K562 (cell line): ENCODE data around the gene FST. TPM values are rescaled to one million over a fixed set of nuclear protein-coding genes. Genes with fewer than 3 reads are reported as not detected.

Experiments used
- ATAC-seq: fragments of 200-7000 bp; cut with Tn5 transposase; 3 replicates; pipeline ENCODE4 v1.9.1; 2020; ENCODE audit warnings: moderate library complexity
- BruUV-seq: library from RNA; stranded (reverse); fragments of 400-500 nt; replicated peaks from 2 replicates; lab custom pipeline; 2021; lab: Mats Ljungman, UMichigan
- CTCF ChIA-PET: fragments of 300-600 bp; formaldehyde crosslinking; extraction: SDS; loops from one replicate; lab custom pipeline; 2021; ENCODE audit warnings: low intra/inter-chr PET ratio; lab: Yijun Ruan, JAX
- POLR2A ChIA-PET: fragments of 300-600, 350-650 bp; sonication (Branson Sonifier 250); formaldehyde crosslinking; extraction: SDS; loops from one replicate; lab custom pipeline; 2021; ENCODE audit warnings: antibody characterized with exemption, inconsistent platforms; lab: Yijun Ruan, JAX
- DNase-seq, 4 experiments: peaks; one replicate each; pipeline versions ENCODE4 v3.0.0 to v3.0.0-alpha.2; 2011 to 2018; ENCODE audit warnings: low spot score in 3 of 4, mixed read lengths in 3 of 4; ENCODE audit errors: extremely low read depth in 1 of 4
- FAIRE-seq: peaks from 2 replicates; lab custom pipeline; 2011; peaks lifted over from hg19 to GRCh38; lab: Jason Lieb, UNC
- H2AFZ ChIP-seq: 2 replicates; pipeline ENCODE4 v1.6.0; 2011; ENCODE audit warnings: low read depth, low read length, control low read depth, inconsistent platforms
- H3K27ac ChIP-seq: fragments of 200-600 bp; 3 replicates; pipeline ENCODE4 v1.8.0; 2011; ENCODE audit warnings: low read depth, mild to moderate bottlenecking, control low read depth, inconsistent platforms, low read length, moderate library complexity, mixed read lengths; ENCODE audit errors: extremely low read depth
- H3K27me3 ChIP-seq, 2 experiments: fragments of 300-600 bp in 1 of 2; 2 replicates in 1 of 2; 3 replicates in 1 of 2; pipeline versions ENCODE4 v1.6.0 to v1.8.0; 2011; ENCODE audit warnings: inconsistent platforms in 2 of 2, low read length in 2 of 2, mild to moderate bottlenecking in 1 of 2, mixed read lengths in 1 of 2, moderate library complexity in 1 of 2; ENCODE audit not compliant: control insufficient read depth in 2 of 2, insufficient read depth in 2 of 2
- H3K36me3 ChIP-seq: fragments of 300-600 bp; 3 replicates; pipeline ENCODE4 v1.8.0; 2011; ENCODE audit warnings: mild to moderate bottlenecking, low read length, inconsistent platforms; ENCODE audit not compliant: control insufficient read depth, insufficient read depth
- H3K4me1 ChIP-seq, 2 experiments: fragments of 200-600 bp in 1 of 2; replicated peaks in 1 of 2; 2 replicates in 1 of 2; 3 replicates in 1 of 2; pipeline versions ENCODE4 v1.5.1 to v1.8.0; 2011; ENCODE audit warnings: inconsistent platforms in 2 of 2, low read length in 2 of 2, mild to moderate bottlenecking in 1 of 2, mixed read lengths in 1 of 2, moderate library complexity in 1 of 2; ENCODE audit not compliant: control insufficient read depth in 2 of 2, insufficient read depth in 2 of 2
- H3K4me2 ChIP-seq: 2 replicates; pipeline ENCODE4 v1.6.1; 2011; ENCODE audit warnings: low read length, control low read depth, inconsistent platforms, mixed read lengths; ENCODE audit not compliant: insufficient read depth
- H3K4me3 ChIP-seq: fragments of 200-600 bp; sonication (generic), shearing (Covaris generic); 2 replicates; pipeline ENCODE4 v1.5.1; 2016; ENCODE audit warnings: control low read depth, inconsistent platforms
- H3K79me2 ChIP-seq: fragments of 200-600 bp; 3 replicates; pipeline ENCODE4 v1.8.0; 2011; ENCODE audit warnings: low read length, inconsistent platforms; ENCODE audit not compliant: control insufficient read depth, insufficient read depth
- H3K9ac ChIP-seq, 2 experiments: 2 replicates each; pipeline versions ENCODE4 v1.6.0 to v1.6.1; 2011; ENCODE audit warnings: low read depth in 2 of 2, low read length in 2 of 2, control low read depth in 1 of 2, inconsistent platforms in 1 of 2, mild to moderate bottlenecking in 1 of 2, mixed read lengths in 1 of 2; ENCODE audit not compliant: insufficient read depth in 1 of 2
- H3K9me1 ChIP-seq: one replicate; pipeline ENCODE4 v1.6.0; 2011; ENCODE audit warnings: inconsistent platforms, mild to moderate bottlenecking, low read length, moderate library complexity; ENCODE audit not compliant: control insufficient read depth, insufficient read depth
- H3K9me3 ChIP-seq: replicated peaks from 2 replicates; pipeline ENCODE4 v1.5.1; 2011; ENCODE audit warnings: low read depth, low read length, inconsistent platforms; ENCODE audit not compliant: control insufficient read depth, insufficient read depth
- H4K20me1 ChIP-seq: replicated peaks from 2 replicates; pipeline ENCODE4 v1.6.1; 2011; ENCODE audit warnings: low read length, inconsistent platforms, mixed read lengths; ENCODE audit not compliant: control insufficient read depth, insufficient read depth
- BRF2 ChIP-seq: IDR thresholded peaks from 3 replicates; pipeline ENCODE4 v1.6.1; 2011; ENCODE audit warnings: borderline replicate concordance, mild to moderate bottlenecking; ENCODE audit not compliant: insufficient read length, insufficient read depth
- ELF2 ChIP-seq: fragments of 250-450 bp; sonication (Bioruptor Pico); IDR thresholded peaks from 2 replicates; pipeline ENCODE4 v1.5.0; 2021; ENCODE audit warnings: mild to moderate bottlenecking
- HNRNPK ChIP-seq: fragments of 200-400 bp; formaldehyde crosslinking; IDR thresholded peaks from one replicate; pipeline ENCODE4 v1.6.1; 2018; ENCODE audit warnings: mild to moderate bottlenecking, low read depth, low read length; ENCODE audit not compliant: poor library complexity, severe bottlenecking
- MBD2 ChIP-seq: sonication (generic); IDR thresholded peaks from 2 replicates; pipeline ENCODE4 v1.6.1; 2016; ENCODE audit warnings: low read depth, borderline replicate concordance
- MLLT1 ChIP-seq, 2 experiments: fragments of 450-650 bp; IDR thresholded peaks; 2 replicates each; pipeline ENCODE4 v1.6.1; 2016
- USF2 ChIP-seq: sonication (generic); formaldehyde crosslinking; IDR thresholded peaks from 2 replicates; pipeline ENCODE4 v1.5.0; 2020; ENCODE audit warnings: missing genetic modification reagents
- WGBS: fragments of 100-300 bp; shearing (Covaris generic); methylation state at CpG from one replicate; pipeline ENCODE4 v1.1.6; 2016; ENCODE audit warnings: low coverage, mixed read lengths; ENCODE audit not compliant: insufficient coverage; ENCODE audit errors: missing lambda C conversion rate; 5-methylcytosine and 5-hydroxymethylcytosine counted together
- in situ Hi-C: fragments of 300-500 bp; cut with MboI; formaldehyde crosslinking; loops from 4 replicates; pipeline ENCODE4 v1.15.0; 2018; ENCODE audit warnings: inconsistent platforms, mixed read lengths
- intact Hi-C: fragments of 100-400 bp; cut with micrococcal nuclease; formaldehyde crosslinking; loops from 2 replicates; pipeline ENCODE4 v1.14.2; 2022
- polyA plus RNA-seq, 8 experiments: library from polyadenylated mRNA; depleted of rRNA in 4 of 8; stranded (reverse) in 5 of 8; unstranded in 3 of 8; fragments of >200 nt; fragmentation: Nextera tagmentation in 2 of 8; fragmentation: Illumina TruSeq in 1 of 8; extraction: Ambion mirVana in 2 of 8; extraction: Trizol in 1 of 8; gene quantifications; 2 replicates each; pipeline versions ENCODE4 v1.2.1 to v1.2.3, GENCODE V29; 2011 to 2014; ENCODE audit warnings: inconsistent platforms in 1 of 8, missing spikeins in 1 of 8
- total RNA-seq, 7 experiments: library from RNA; depleted of rRNA in 6 of 7; stranded (reverse); fragments of >200 nt in 6 of 7; fragmentation: Illumina TruSeq in 2 of 7; extraction: Trizol in 2 of 7; gene quantifications; 2 replicates each; pipeline versions ENCODE4 v1.2.1 to v1.2.3, GENCODE V29; 2011 to 2021; ENCODE audit warnings: low replicate concordance in 1 of 7
- TF ChIP-seq, protein P1 (sequence below): fragments of 450-650 bp; conservative IDR thresholded peaks from 2 replicates; pipeline ENCODE4 v1.6.1; 2016; ENCODE audit warnings: missing genetic modification characterization, low read depth, mild to moderate bottlenecking, control low read depth, missing compliant biosample characterization
- TF ChIP-seq, protein P2 (sequence below): sonication (generic); formaldehyde crosslinking; IDR thresholded peaks from 2 replicates; pipeline ENCODE4 v1.8.0; 2022; ENCODE audit warnings: missing genetic modification reagents, mild to moderate bottlenecking, moderate library complexity, borderline replicate concordance

The FST gene
- total and polyA plus RNA-seq, 9 of the 15 experiments (the other 6 are each of a cell fraction or from before 2014, with no cell fraction given): 0.03 to 0.27 TPM; not detected in 7

GRCh38 chr5:53456366-53456765 is 24.1 kb upstream of the FST start:
- no peak overlapping the region for H3K4me3 ChIP-seq
- no peaks in the 10 kb centered on the region for H3K9me1 ChIP-seq
- no peak for ATAC-seq
- 0% methylated on average over 2 of the region's 2 CpGs for WGBS
- POLR2A ChIA-PET: no interaction called here
- H3K9me3 ChIP-seq: no peaks in the 10 kb centered on the region
- H3K36me3 ChIP-seq: no peaks in the 10 kb centered on the region
- intact Hi-C loops (no loop called here), in situ Hi-C loops (no loop called here)
- no peak for FAIRE-seq
- no peak for DNase-seq
- no peaks in the 10 kb centered on the region for H3K79me2 ChIP-seq
- H3K27me3 ChIP-seq: no peaks in the 10 kb centered on the region
- H4K20me1 ChIP-seq: no peaks in the 10 kb centered on the region
- no TSS peak for BruUV-seq
- no peaks in the 10 kb centered on the region for H3K4me1 ChIP-seq
- H3K4me2 ChIP-seq: no peak overlapping the region
- CTCF ChIA-PET: no interaction called here
- no peak overlapping the region for H2AFZ ChIP-seq
- no peak overlapping the region for H3K9ac ChIP-seq
- no peak overlapping the region for H3K27ac ChIP-seq
- TF ChIP-seq, protein P1, sequence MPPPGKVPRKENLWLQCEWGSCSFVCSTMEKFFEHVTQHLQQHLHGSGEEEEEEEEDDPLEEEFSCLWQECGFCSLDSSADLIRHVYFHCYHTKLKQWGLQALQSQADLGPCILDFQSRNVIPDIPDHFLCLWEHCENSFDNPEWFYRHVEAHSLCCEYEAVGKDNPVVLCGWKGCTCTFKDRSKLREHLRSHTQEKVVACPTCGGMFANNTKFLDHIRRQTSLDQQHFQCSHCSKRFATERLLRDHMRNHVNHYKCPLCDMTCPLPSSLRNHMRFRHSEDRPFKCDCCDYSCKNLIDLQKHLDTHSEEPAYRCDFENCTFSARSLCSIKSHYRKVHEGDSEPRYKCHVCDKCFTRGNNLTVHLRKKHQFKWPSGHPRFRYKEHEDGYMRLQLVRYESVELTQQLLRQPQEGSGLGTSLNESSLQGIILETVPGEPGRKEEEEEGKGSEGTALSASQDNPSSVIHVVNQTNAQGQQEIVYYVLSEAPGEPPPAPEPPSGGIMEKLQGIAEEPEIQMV (tag): no peak
- TF ChIP-seq USF2 (CRISPR knock-in tag): no peak
- TF ChIP-seq, protein P2, sequence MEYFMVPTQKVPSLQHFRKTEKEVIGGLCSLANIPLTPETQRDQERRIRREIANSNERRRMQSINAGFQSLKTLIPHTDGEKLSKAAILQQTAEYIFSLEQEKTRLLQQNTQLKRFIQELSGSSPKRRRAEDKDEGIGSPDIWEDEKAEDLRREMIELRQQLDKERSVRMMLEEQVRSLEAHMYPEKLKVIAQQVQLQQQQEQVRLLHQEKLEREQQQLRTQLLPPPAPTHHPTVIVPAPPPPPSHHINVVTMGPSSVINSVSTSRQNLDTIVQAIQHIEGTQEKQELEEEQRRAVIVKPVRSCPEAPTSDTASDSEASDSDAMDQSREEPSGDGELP: no peak
- no peak for TF ChIP-seq ELF2 (CRISPR knock-in tag)
- no peak for TF ChIP-seq MLLT1 (IDR thresholded peaks at IDR 0.05)
- no peak for TF ChIP-seq BRF2
- no peak for TF ChIP-seq MBD2
- TF ChIP-seq HNRNPK: no peak
